ENCODE measurements around the gene RASGRF2.

GRCh38 chr5:81070571-81071255 is 110.5 kb downstream of the RASGRF2 start:
- no peak for TF ChIP-seq CTCF (conservative IDR thresholded peaks at IDR 0.05; ENCODE audit: low read length)
- TF ChIP-seq EZH2phosphoT487 (IDR thresholded peaks at IDR 0.05; ENCODE audit: borderline replicate concordance), result no peak

Measured in Loucy (cell line).